OCI-LY7 (cell line): ENCODE results near the gene DDX39B. TPM values are rescaled to one million over a fixed set of nuclear protein-coding genes. Genes with fewer than 3 reads are reported as not detected.

Experiments
- BruUV-seq: library from RNA; stranded (reverse); fragments of 400-500 nt; replicated peaks from 2 replicates; lab custom pipeline; 2021; lab: Mats Ljungman, UMichigan
- CTCF ChIA-PET: fragments of 300-600 bp; sonication (Branson Sonifier 250); formaldehyde crosslinking; loops from one replicate; lab custom pipeline; 2022; ENCODE audit warnings: antibody characterized with exemption; ENCODE audit not compliant: unreplicated experiment; lab: Charles Lee
- POLR2A ChIA-PET: fragments of 300-600 bp; sonication (Branson Sonifier 250); formaldehyde crosslinking; loops from one replicate; lab custom pipeline; 2022; ENCODE audit warnings: antibody characterized with exemption; lab: Charles Lee
- DNase-seq: peaks from one replicate; pipeline ENCODE4 v3.0.0-alpha.2; 2015; ENCODE audit warnings: low spot score
- H2AFZ ChIP-seq: fragments of 200-600 bp; sonication (generic), shearing (Covaris generic); 2 replicates; pipeline ENCODE4 v1.6.1; 2014; ENCODE audit warnings: mild to moderate bottlenecking, antibody characterized with exemption, low read length, moderate library complexity
- H3K27ac ChIP-seq: fragments of 200-600 bp; sonication (generic); 2 replicates; pipeline ENCODE4 v1.5.1; 2014; ENCODE audit warnings: mixed run types, low read depth, mild to moderate bottlenecking, moderate library complexity, low read length, inconsistent platforms; ENCODE audit not compliant: poor library complexity, severe bottlenecking
- H3K36me3 ChIP-seq: fragments of 200-600 bp; sonication (generic); 2 replicates; pipeline ENCODE4 v1.6.1; 2014; ENCODE audit warnings: mild to moderate bottlenecking, antibody characterized with exemption, low read length, moderate library complexity, mixed read lengths; ENCODE audit not compliant: insufficient read depth
- H3K4me1 ChIP-seq: fragments of 200-600 bp; sonication (generic); 2 replicates; pipeline ENCODE4 v1.5.1; 2014; ENCODE audit warnings: mild to moderate bottlenecking, low read length; ENCODE audit not compliant: insufficient read depth, poor library complexity, severe bottlenecking
- H3K4me2 ChIP-seq: fragments of 200-600 bp; sonication (generic); 2 replicates; pipeline ENCODE4 v1.6.1; 2014; ENCODE audit warnings: mild to moderate bottlenecking, low read length
- H3K4me3 ChIP-seq: fragments of 200-600 bp; sonication (generic); 2 replicates; pipeline ENCODE4 v1.5.1; 2014; ENCODE audit warnings: mild to moderate bottlenecking, low read depth, low read length; ENCODE audit not compliant: poor library complexity, severe bottlenecking
- H3K79me2 ChIP-seq: fragments of 200-600 bp; sonication (generic); 2 replicates; pipeline ENCODE4 v1.6.1; 2016; ENCODE audit warnings: low read depth, mild to moderate bottlenecking, low read length, moderate library complexity, mixed read lengths; ENCODE audit not compliant: insufficient read depth
- H3K9me2 ChIP-seq: fragments of 200-600 bp; sonication (generic); 2 replicates; pipeline ENCODE4 v1.6.1; 2016; ENCODE audit warnings: mild to moderate bottlenecking, low read length, mixed read lengths; ENCODE audit not compliant: insufficient read depth
- H3K9me3 ChIP-seq: fragments of 200-600 bp; sonication (generic); 2 replicates; pipeline ENCODE4 v1.6.1; 2014; ENCODE audit warnings: mild to moderate bottlenecking, mixed run types, low read length, mixed read lengths
- H4K20me1 ChIP-seq: fragments of 200-600 bp; sonication (generic); 2 replicates; pipeline ENCODE4 v1.6.1; 2014; ENCODE audit warnings: mild to moderate bottlenecking, antibody characterized with exemption, low read length, moderate library complexity, mixed read lengths; ENCODE audit not compliant: insufficient read depth
- CTCF ChIP-seq: fragments of 200-600 bp; sonication (generic); conservative IDR thresholded peaks from 2 replicates; pipeline ENCODE4 v1.5.1; 2014; ENCODE audit warnings: mild to moderate bottlenecking, antibody characterized with exemption, low read length, moderate library complexity, mixed read lengths
- EZH2phosphoT487 ChIP-seq: fragments of 200-600 bp; sonication (generic); IDR thresholded peaks from 2 replicates; pipeline ENCODE4 v1.6.1; 2018; ENCODE audit warnings: low read depth, borderline replicate concordance, mild to moderate bottlenecking, mixed run types, antibody characterized with exemption, low read length, moderate library complexity, mixed read lengths
- intact Hi-C: fragments of 100-400 bp; cut with micrococcal nuclease; formaldehyde crosslinking; loops from one replicate; pipeline ENCODE4 v1.10.0; 2022; ENCODE audit not compliant: unreplicated experiment
- total RNA-seq, 2 experiments: library from RNA; depleted of rRNA in 1 of 2; stranded (reverse); fragments of >200 nt in 1 of 2; shearing (Covaris generic) in 1 of 2; gene quantifications; 2 replicates each; pipeline ENCODE4 v1.2.3, GENCODE V29; 2014 to 2022

Gene DDX39B
- total RNA-seq, 2 experiments from 2014 or later: 481 to 736 TPM

GRCh38 chr6:31546339-31546957, 4.6 kb upstream of the DDX39B start, which contains the start of gene ATP6V1G2:
TSS of gene ATP6V1G2 (minus strand) at chr6:31546608. CDS start at chr6:31546559, 49 bp downstream.
- Histone ChIP-seq H3K4me2 (peak within 1 kb of the TSS; percentile 82), H3K4me1 (peaks cover 62% of the 10 kb centered on the region), H3K4me3 (peak within 1 kb of the TSS; percentile 67), H3K9me3 (no peaks in the 10 kb centered on the region; the same call in 1 of the 2 replicates), H2AFZ (peak within 1 kb of the TSS; percentile 61), H3K27ac (peak within 1 kb of the TSS; percentile 64), H3K9me2 (no peaks in the 10 kb centered on the region), H4K20me1 (no peaks in the 10 kb centered on the region), H3K36me3 (peaks cover 28% of the 10 kb centered on the region), H3K79me2 (peaks cover 33% of the 10 kb centered on the region)
- peak; percentile 94 for DNase-seq
- TF ChIP-seq EZH2phosphoT487 (no peak), CTCF (peak; percentile 99)
- no TSS peak for BruUV-seq
- intact Hi-C loops: loop anchor here (1.0 to 10.0 kb wide), 6 partner anchors 52 to 284 kb away; partner anchors contain the start of genes BAG6 and VARS1
- CTCF ChIA-PET: interaction anchor here (0.6 to 3.3 kb wide), 3 partner anchors 30 to 68 kb away, joined by 7 to 23 read pairs (median 7); partner anchors contain the start of gene AIF1
- POLR2A ChIA-PET: interaction anchor here (0.7 to 1.7 kb wide), 3 partner anchors 46 to 336 kb away, joined by 3 to 8 read pairs (median 3); partner anchors contain the start of gene NCR3

DNA sequence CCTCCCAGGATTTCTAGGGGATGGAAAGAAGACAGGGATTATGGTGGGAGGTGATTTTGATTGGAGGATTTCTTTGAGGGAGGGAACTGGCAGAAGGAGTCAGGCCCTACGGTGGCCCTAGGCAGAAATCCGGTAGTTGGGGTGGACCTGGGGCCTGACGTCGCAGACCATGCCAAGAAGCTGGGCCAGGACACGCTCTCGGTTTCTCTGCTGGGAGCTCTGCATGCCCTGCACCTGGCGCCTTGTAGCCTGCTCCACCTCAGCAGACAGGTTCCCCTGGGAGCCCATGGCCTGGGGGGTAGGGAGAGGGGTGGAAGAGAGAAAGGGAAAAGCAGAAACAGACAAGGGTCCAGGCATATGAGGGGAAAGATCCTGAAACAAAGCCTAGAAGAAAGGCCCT, 3.5 kb upstream of the DDX39B start:
- Histone ChIP-seq H3K9me3 (no peaks in the 10 kb centered on the region; the same call in 1 of the 2 replicates), H3K27ac (peak overlapping the region; percentile 36), H3K79me2 (peaks cover 44% of the 10 kb centered on the region), H4K20me1 (peaks cover 9% of the 10 kb centered on the region), H3K36me3 (peaks cover 29% of the 10 kb centered on the region), H3K9me2 (no peaks in the 10 kb centered on the region), H2AFZ (no peak overlapping the region), H3K4me1 (peaks cover 60% of the 10 kb centered on the region), H3K4me3 (peak overlapping the region; percentile 67), H3K4me2 (peak overlapping the region; percentile 82)
- POLR2A ChIA-PET: interaction anchor here (0.9 kb wide), 1 partner anchor 50 kb away, joined by 3 read pairs; no protein-coding TSS in a partner anchor
- CTCF ChIA-PET: interaction anchor here (0.5 kb wide), 1 partner anchor 651 kb away, joined by 7 read pairs; no protein-coding TSS in a partner anchor
- intact Hi-C loops: loop anchor here (10.0 kb wide), 1 partner anchor 250 kb away; the partner anchor contains the start of gene VARS1
- BruUV-seq: no TSS peak
- DNase-seq: no peak
- TF ChIP-seq CTCF (no peak), EZH2phosphoT487 (no peak)
